Spleen (tissue), 11 donors: ENCODE data around the gene BPIFA3. TPM values are rescaled to one million over a fixed set of nuclear protein-coding genes. Genes with fewer than 3 reads are reported as not detected.

Experiments used
- DNase-seq: peaks from one replicate; pipeline ENCODE4 v3.0.0-alpha.2; 2020
- H3K27ac ChIP-seq, 8 donors: fragments of 200-600 bp; sonication (generic) in 7 of 8; 1 replicate in 4 of 8; 2 replicates in 4 of 8; pipeline versions ENCODE4 v1.5.0 to v1.8.0; 2016 to 2021; ENCODE audit warnings: inconsistent platforms in 4 of 8, mild to moderate bottlenecking in 4 of 8, moderate library complexity in 1 of 8
- H3K27me3 ChIP-seq, 7 donors: fragments of 200-600 bp; sonication (generic) in 6 of 7; replicated peaks in 1 of 7; 1 replicate in 4 of 7; 2 replicates in 3 of 7; pipeline versions ENCODE4 v1.5.0 to v1.8.0; 2016 to 2021; ENCODE audit warnings: inconsistent platforms in 3 of 7, mild to moderate bottlenecking in 1 of 7
- H3K36me3 ChIP-seq, 6 donors: fragments of 200-600 bp; sonication (generic) in 5 of 6; 1 replicate in 4 of 6; 2 replicates in 2 of 6; pipeline versions ENCODE4 v1.5.0 to v1.8.0; 2016 to 2021; ENCODE audit warnings: inconsistent platforms in 2 of 6
- H3K4me1 ChIP-seq, 6 donors: fragments of 200-600 bp; sonication (generic) in 5 of 6; 1 replicate in 3 of 6; 2 replicates in 3 of 6; pipeline versions ENCODE4 v1.5.0 to v1.8.0; 2016 to 2021; ENCODE audit warnings: inconsistent platforms in 3 of 6
- H3K4me3 ChIP-seq, 8 donors: fragments of 200-600 bp; sonication (generic) in 7 of 8; 1 replicate in 4 of 8; 2 replicates in 4 of 8; pipeline versions ENCODE4 v1.5.0 to v1.8.0; 2016 to 2021; ENCODE audit warnings: inconsistent platforms in 4 of 8, mild to moderate bottlenecking in 4 of 8, moderate library complexity in 2 of 8
- H3K9me3 ChIP-seq, 8 donors: fragments of 200-600 bp; sonication (generic) in 7 of 8; 1 replicate in 4 of 8; 2 replicates in 4 of 8; pipeline versions ENCODE4 v1.5.0 to v1.8.0; 2016 to 2021; ENCODE audit warnings: inconsistent platforms in 4 of 8
- CTCF ChIP-seq, 11 experiments: fragments of 200-600 bp in 7 of 11; fragments of 450-650 bp in 4 of 11; sonication (generic) in 4 of 11; IDR thresholded peaks in 8 of 11; conservative IDR thresholded peaks in 3 of 11; 1 replicate in 7 of 11; 2 replicates in 4 of 11; pipeline versions ENCODE4 v1.4.0 to v1.8.0; 2016 to 2021; ENCODE audit warnings: antibody characterized with exemption in 11 of 11, inconsistent platforms in 4 of 11, mild to moderate bottlenecking in 1 of 11
- POLR2A ChIP-seq, 3 donors: fragments of 450-650 bp; IDR thresholded peaks; one replicate each; pipeline ENCODE4 v1.5.1; 2017; ENCODE audit warnings: antibody characterized with exemption in 3 of 3, mild to moderate bottlenecking in 1 of 3
- POLR2AphosphoS5 ChIP-seq, 3 donors: sonication (generic); formaldehyde crosslinking; IDR thresholded peaks; one replicate each; pipeline ENCODE4 v1.5.1; 2017; ENCODE audit warnings: antibody characterized with exemption in 3 of 3
- WGBS, 5 donors: extraction: QIAGEN DNeasy Blood & Tissue Kit in 3 of 5; methylation state at CpG; one replicate each; pipeline versions ENCODE4 v1.1.5 to v1.1.7; 2013 to 2018; 5-methylcytosine and 5-hydroxymethylcytosine counted together
- intact Hi-C: fragments of 100-400 bp; cut with DNase I; formaldehyde crosslinking; loops from one replicate; pipeline ENCODE4 v1.15.0; 2023; ENCODE audit warnings: low total_unique reads
- polyA plus RNA-seq, 3 donors: library from polyadenylated mRNA; stranded (reverse); fragments of 200-250 nt; gene quantifications; one replicate each; pipeline ENCODE4 v1.2.1, GENCODE V29; 2013
- total RNA-seq, 7 donors: library from RNA; depleted of rRNA in 3 of 7; stranded (reverse); fragments of >200 nt in 3 of 7; fragmentation: NEBNext Ultra II Directional in 4 of 7; extraction: Animal tissue kit (Norgen Biotek cat#: 25700) in 4 of 7; gene quantifications; one replicate each; pipeline versions ENCODE4 v1.1.0 to v1.2.1, GENCODE V29; 2016 to 2021
- donor health status: healthy with polysubstance abuse.
- donor health status: DM: no; HTN: no; CAD: no; lungs with moderate emphysema.
- donor health status: DM: no; HTN: no; CAD: no.
- donor health status: Bipolar disorder and iron deficiency.
- donor health status: healthy.
- donor health status: DM: no; HTN: no; CAD: no.
- donor health status: DM: yes; HTN: yes; CAD: no.

BPIFA3 gene
- total and polyA plus RNA-seq, 10 donors, result not detected

- 62 to 77% (median 72%) methylated on average over 8 of the region's 8 CpGs for WGBS, 5 donors
- Histone ChIP-seq H3K27me3 (peaks cover 0 to 57% (median 0%) of the 10 kb centered on the region in 7 donors), H3K4me1 (no peaks in the 10 kb centered on the region), H3K36me3 (no peaks in the 10 kb centered on the region), H3K4me3 (no peak overlapping the region), H3K27ac (no peak overlapping the region), H3K9me3 (no peaks in the 10 kb centered on the region)
- TF ChIP-seq CTCF (IDR thresholded peaks at IDR 0.05 in 8 of 11, conservative IDR thresholded peaks at IDR 0.05 in 3 of 11), result no peak
- TF ChIP-seq POLR2A (IDR thresholded peaks at IDR 0.05), result no peak
- TF ChIP-seq POLR2AphosphoS5 (IDR thresholded peaks at IDR 0.05), result no peak
- no peak for DNase-seq
- intact Hi-C loops, result no loop called here
These were observed 24.1 kb upstream of the BPIFA3 start for GRCh38 chr20:33192912-33193501.

- WGBS, 5 donors, result 74 to 92% (median 84%) methylated on average over 3 of the region's 3 CpGs
- Histone ChIP-seq H3K36me3 (no peaks in the 10 kb centered on the region), H3K4me3 (no peak overlapping the region), H3K9me3 (no peaks in the 10 kb centered on the region), H3K4me1 (no peaks in the 10 kb centered on the region), H3K27ac (no peak overlapping the region), H3K27me3 (peaks cover 0 to 43% (median 0%) of the 10 kb centered on the region in 7 donors)
- intact Hi-C loops, result no loop called here
- no peak for TF ChIP-seq CTCF (IDR thresholded peaks at IDR 0.05 in 8 of 11, conservative IDR thresholded peaks at IDR 0.05 in 3 of 11)
- no peak for TF ChIP-seq POLR2A (IDR thresholded peaks at IDR 0.05)
- no peak for TF ChIP-seq POLR2AphosphoS5 (IDR thresholded peaks at IDR 0.05)
- DNase-seq, result no peak
These were observed 18.1 kb upstream of the BPIFA3 start for GRCh38 chr20:33199026-33199425.

GRCh38 chr20:33202451-33202850 is 14.7 kb upstream of the BPIFA3 start:
- no peaks in the 10 kb centered on the region for H3K4me1 ChIP-seq
- H3K4me3 ChIP-seq, result no peak overlapping the region
- H3K36me3 ChIP-seq, result no peaks in the 10 kb centered on the region
- H3K27me3 ChIP-seq, result peaks cover 0 to 38% (median 0%) of the 10 kb centered on the region in 7 donors
- TF ChIP-seq POLR2A (IDR thresholded peaks at IDR 0.05) (no peak), CTCF (IDR thresholded peaks at IDR 0.05 in 8 of 11, conservative IDR thresholded peaks at IDR 0.05 in 3 of 11) (no peak), POLR2AphosphoS5 (IDR thresholded peaks at IDR 0.05) (no peak)
- DNase-seq, result no peak
- whole genome bisulfite sequencing, 5 donors, result 45 to 71% (median 59%) methylated on average over 4 of the region's 4 CpGs
- H3K9me3 ChIP-seq, result no peaks in the 10 kb centered on the region
- intact Hi-C loops, result no loop called here
- H3K27ac ChIP-seq, result no peak overlapping the region

DNA sequence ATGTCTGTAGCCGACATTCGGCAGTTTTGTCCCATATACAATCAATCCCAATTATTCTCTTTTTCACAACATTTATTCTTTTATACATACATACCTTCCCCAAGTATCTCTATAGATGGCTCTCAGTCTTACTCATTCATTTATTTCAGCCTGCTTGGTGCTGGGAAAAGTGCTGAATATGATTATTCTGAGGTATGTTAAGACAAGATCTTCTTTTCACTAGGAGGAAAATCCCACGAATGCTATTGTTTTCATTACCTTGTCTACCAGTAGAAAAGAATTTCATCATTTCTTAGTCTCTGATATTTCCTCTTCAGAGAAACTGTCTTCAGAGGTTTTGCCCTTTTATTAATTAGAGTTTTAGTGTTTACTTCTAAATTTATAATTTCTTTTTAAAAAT is 13.7 kb upstream of the BPIFA3 start:
- no peak overlapping the region for H3K4me3 ChIP-seq
- no peak for TF ChIP-seq POLR2A (IDR thresholded peaks at IDR 0.05)
- TF ChIP-seq CTCF (IDR thresholded peaks at IDR 0.05 in 8 of 11, conservative IDR thresholded peaks at IDR 0.05 in 3 of 11), result no peak
- TF ChIP-seq POLR2AphosphoS5 (IDR thresholded peaks at IDR 0.05), result no peak
- no peaks in the 10 kb centered on the region for H3K4me1 ChIP-seq
- intact Hi-C loops, result no loop called here
- H3K36me3 ChIP-seq, result no peaks in the 10 kb centered on the region
- WGBS, 5 donors, result 80 to 92% (median 88%) methylated on average over 3 of the region's 3 CpGs
- H3K9me3 ChIP-seq, result no peaks in the 10 kb centered on the region
- peaks cover 0 to 35% (median 0%) of the 10 kb centered on the region in 7 donors for H3K27me3 ChIP-seq
- no peak for DNase-seq
- H3K27ac ChIP-seq, result no peak overlapping the region
